Measurements from ENCODE around the gene FOXA2.

Gene FOXA2

DNA sequence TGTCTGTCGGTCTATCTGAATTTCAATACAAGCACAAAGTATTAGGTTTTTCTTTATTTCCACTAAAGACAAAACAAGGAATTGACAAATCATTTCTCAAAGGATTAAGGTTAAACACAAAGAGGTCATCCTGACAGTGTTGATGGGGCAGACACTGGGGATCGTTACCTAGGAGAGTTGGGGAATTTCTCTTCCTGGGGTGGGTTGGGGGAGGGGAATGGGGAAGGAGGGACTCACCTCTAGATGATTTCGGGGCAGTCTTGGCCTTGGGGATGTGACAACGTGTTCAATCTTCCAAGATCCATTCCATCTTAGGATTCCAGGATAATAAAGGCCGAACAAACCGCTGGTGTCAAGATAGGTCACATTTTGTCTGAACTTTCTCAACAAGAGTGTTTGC is 35.4 kb upstream of the FOXA2 start:
- TF ChIP-seq, protein P1, sequence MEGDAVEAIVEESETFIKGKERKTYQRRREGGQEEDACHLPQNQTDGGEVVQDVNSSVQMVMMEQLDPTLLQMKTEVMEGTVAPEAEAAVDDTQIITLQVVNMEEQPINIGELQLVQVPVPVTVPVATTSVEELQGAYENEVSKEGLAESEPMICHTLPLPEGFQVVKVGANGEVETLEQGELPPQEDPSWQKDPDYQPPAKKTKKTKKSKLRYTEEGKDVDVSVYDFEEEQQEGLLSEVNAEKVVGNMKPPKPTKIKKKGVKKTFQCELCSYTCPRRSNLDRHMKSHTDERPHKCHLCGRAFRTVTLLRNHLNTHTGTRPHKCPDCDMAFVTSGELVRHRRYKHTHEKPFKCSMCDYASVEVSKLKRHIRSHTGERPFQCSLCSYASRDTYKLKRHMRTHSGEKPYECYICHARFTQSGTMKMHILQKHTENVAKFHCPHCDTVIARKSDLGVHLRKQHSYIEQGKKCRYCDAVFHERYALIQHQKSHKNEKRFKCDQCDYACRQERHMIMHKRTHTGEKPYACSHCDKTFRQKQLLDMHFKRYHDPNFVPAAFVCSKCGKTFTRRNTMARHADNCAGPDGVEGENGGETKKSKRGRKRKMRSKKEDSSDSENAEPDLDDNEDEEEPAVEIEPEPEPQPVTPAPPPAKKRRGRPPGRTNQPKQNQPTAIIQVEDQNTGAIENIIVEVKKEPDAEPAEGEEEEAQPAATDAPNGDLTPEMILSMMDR (IDR thresholded peaks at IDR 0.05; ENCODE audit: low read depth, low read length), result no peak
- no peak for DNase-seq (ENCODE audit: extremely low read depth, low read depth)

DNA sequence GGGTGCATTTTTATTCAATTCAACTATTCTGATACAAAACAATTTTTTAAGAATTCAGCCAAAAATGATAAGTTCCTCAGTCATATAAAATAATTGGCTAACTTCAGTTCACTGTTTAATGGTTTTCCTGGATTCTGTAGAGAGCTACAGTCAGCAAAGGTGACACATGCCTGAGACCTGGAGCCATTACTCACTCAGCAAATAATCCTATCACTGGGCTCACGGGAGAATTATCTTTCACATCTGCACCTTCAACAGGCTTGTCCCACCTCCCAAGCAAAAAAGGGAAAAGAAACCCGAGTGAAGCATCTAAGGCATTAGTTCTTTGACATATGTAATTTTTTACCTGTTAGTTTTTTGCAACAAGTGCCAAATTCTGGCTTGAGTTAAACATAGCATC is 34.9 kb upstream of the FOXA2 start:
- no peak for DNase-seq (ENCODE audit: extremely low read depth, low read depth)
- TF ChIP-seq, protein P1 (IDR thresholded peaks at IDR 0.05; ENCODE audit: low read depth, low read length), result no peak

DNA sequence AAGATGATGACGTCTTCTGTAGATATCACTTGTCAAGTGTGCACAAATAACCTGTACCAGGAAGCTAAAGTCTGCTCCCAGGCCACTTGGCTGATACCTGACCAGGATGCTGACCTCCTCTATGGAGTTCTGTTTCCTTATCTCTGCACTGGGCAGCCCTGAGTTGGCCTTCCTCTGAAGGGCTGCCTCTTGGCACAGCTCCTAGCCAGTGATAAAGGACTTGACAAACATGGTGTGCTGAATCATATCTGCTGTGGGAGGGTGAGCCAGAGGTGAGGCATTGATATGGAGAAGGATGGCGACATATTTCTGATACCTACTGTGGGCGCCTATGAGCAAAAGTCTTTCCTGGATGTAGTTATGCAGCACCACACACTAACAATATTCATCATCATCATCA is 32.8 kb upstream of the FOXA2 start:
- TF ChIP-seq, protein P1 (IDR thresholded peaks at IDR 0.05; ENCODE audit: low read depth, low read length), result no peak
- no peak for DNase-seq (ENCODE audit: extremely low read depth, low read depth)

DNA sequence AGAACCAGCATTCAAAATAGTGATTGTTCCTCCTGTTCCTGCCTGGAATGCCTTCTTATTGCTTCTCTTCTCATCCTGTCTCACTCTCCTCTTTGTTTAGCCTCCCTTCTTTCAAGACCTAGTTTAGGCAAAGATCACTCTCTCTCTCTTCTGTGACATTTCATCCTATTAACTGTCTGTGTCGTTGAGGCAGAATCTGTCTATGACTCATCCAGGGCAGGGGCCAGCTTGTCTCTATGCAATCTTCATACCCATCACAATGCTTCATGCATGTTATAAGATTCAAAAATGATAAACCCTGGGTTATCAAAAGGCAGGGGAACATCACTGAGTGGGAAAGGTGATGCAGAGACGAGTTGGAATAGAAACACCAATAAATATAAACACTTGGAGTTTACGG is 32.2 kb upstream of the FOXA2 start:
- DNase-seq (ENCODE audit: extremely low read depth, low read depth), result no peak
- TF ChIP-seq, protein P1 (IDR thresholded peaks at IDR 0.05; ENCODE audit: low read depth, low read length), result no peak

DNA sequence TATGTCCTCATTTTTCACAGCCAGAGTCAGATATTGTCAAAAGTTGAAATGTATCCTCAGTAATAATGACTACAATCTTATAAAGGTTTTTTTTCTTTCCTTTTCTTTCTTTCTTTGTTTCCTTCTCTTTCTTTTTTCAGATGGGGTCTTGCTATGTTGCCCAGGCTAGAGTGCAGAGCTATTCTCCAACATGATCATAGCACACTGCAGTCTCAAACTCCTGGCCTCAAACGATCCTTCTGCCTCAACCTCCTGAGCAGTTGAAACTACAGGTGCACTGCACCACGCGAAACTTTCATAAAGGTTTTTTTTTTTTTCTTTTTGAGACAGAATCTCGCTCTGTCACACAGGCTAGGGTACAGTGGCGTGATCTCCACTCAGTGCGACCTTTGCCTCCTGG is 31.1 kb upstream of the FOXA2 start:
- no peak for DNase-seq (ENCODE audit: extremely low read depth, low read depth)
- TF ChIP-seq, protein P1 (IDR thresholded peaks at IDR 0.05; ENCODE audit: low read depth, low read length), result no peak

DNA sequence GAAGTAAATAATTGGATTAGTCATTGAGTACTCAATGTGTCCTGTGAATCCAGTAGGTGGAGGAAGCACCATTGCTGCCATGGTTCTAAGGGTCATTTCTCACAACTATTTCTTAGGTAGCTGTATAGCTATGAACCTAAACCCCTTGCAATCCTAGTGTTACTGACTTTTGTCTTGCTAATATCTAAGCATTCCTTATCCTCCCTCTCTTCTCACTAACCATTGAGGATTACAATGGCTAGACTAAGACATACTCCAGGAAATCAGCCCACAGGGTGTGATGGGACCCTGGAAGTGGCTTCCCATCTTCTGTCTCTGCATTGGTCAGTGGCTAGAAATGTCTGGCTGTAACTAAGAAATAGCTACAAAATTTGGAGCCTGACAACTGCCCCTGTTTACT is 27.3 kb upstream of the FOXA2 start:
- TF ChIP-seq, protein P1 (IDR thresholded peaks at IDR 0.05; ENCODE audit: low read depth, low read length), result no peak
- no peak for DNase-seq (ENCODE audit: extremely low read depth, low read depth)

DNA sequence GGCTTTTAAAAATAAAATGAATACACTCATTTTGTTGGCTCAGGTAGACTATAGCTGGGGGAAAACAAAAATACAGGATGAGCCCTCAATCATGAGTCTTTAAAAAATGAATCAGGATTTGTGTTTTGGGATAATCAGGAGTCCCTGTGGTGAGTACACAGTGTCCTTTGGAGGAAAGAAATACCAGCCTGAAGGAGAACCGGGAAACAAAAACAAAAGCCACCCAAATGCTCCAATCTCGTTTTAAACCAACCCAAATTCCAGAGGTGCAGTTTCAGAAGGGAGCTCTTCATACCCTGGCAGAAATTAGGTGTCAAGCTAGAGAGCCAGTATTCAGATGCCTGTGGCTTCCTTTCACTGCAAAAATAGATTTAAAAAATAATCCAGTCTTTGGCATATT is 23.3 kb upstream of the FOXA2 start:
- TF ChIP-seq, protein P1 (IDR thresholded peaks at IDR 0.05; ENCODE audit: low read depth, low read length), result no peak
- no peak for DNase-seq (ENCODE audit: extremely low read depth, low read depth)

Data from AG09319 (cell line).